Prostate gland (tissue), 2 donors: ENCODE results near the gene TRIM34.

Experiments used
- POLR2A ChIP-seq: fragments of 450-650 bp; IDR thresholded peaks from one replicate; pipeline ENCODE4 v1.6.1; 2016; ENCODE audit warnings: antibody characterized with exemption, mild to moderate bottlenecking
- POLR2AphosphoS5 ChIP-seq: sonication (generic); formaldehyde crosslinking; IDR thresholded peaks from one replicate; pipeline ENCODE4 v1.6.1; 2017; ENCODE audit warnings: antibody characterized with exemption
- TF ChIP-seq, protein P1 (sequence below), 4 experiments: fragments of 200-600 bp in 2 of 4; fragments of 450-650 bp in 2 of 4; sonication (generic) in 2 of 4; IDR thresholded peaks; 1 replicate in 3 of 4; 2 replicates in 1 of 4; pipeline ENCODE4 v1.5.1; 2016 to 2019; ENCODE audit warnings: antibody characterized with exemption in 4 of 4, mild to moderate bottlenecking in 2 of 4, moderate library complexity in 2 of 4

GRCh38 chr11:5643585-5643984 is 18.8 kb downstream of the TRIM34 start:
- TF ChIP-seq, protein P1, sequence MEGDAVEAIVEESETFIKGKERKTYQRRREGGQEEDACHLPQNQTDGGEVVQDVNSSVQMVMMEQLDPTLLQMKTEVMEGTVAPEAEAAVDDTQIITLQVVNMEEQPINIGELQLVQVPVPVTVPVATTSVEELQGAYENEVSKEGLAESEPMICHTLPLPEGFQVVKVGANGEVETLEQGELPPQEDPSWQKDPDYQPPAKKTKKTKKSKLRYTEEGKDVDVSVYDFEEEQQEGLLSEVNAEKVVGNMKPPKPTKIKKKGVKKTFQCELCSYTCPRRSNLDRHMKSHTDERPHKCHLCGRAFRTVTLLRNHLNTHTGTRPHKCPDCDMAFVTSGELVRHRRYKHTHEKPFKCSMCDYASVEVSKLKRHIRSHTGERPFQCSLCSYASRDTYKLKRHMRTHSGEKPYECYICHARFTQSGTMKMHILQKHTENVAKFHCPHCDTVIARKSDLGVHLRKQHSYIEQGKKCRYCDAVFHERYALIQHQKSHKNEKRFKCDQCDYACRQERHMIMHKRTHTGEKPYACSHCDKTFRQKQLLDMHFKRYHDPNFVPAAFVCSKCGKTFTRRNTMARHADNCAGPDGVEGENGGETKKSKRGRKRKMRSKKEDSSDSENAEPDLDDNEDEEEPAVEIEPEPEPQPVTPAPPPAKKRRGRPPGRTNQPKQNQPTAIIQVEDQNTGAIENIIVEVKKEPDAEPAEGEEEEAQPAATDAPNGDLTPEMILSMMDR (IDR thresholded peaks at IDR 0.05): no peak
- TF ChIP-seq POLR2A (no peak), POLR2AphosphoS5 (no peak)
